ENCODE data around the gene GNGT1.

DNA sequence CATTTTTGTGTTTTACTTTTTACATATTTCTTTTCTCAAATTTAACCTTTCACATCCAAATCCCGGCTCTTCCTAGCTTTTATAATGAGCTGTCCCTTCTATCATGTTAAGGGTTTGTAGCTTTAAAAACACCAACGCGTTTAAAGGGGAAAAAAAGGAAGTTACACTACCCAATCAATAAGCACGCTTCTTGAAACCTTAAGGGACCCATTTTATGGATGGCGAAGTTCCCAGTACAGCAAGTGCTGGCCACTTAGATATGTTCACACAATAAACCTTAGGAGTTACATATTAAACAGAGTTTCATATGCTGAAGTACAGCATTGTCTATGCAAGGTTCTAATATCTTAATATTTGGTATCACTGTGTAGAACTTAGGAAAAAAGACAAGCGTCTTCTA, 16.9 kb downstream of the GNGT1 start:
- TF ChIP-seq, protein P1, sequence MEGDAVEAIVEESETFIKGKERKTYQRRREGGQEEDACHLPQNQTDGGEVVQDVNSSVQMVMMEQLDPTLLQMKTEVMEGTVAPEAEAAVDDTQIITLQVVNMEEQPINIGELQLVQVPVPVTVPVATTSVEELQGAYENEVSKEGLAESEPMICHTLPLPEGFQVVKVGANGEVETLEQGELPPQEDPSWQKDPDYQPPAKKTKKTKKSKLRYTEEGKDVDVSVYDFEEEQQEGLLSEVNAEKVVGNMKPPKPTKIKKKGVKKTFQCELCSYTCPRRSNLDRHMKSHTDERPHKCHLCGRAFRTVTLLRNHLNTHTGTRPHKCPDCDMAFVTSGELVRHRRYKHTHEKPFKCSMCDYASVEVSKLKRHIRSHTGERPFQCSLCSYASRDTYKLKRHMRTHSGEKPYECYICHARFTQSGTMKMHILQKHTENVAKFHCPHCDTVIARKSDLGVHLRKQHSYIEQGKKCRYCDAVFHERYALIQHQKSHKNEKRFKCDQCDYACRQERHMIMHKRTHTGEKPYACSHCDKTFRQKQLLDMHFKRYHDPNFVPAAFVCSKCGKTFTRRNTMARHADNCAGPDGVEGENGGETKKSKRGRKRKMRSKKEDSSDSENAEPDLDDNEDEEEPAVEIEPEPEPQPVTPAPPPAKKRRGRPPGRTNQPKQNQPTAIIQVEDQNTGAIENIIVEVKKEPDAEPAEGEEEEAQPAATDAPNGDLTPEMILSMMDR (IDR thresholded peaks at IDR 0.05): no peak
- no peak for TF ChIP-seq POLR2A (IDR thresholded peaks at IDR 0.05)

Data from adrenal gland (tissue), 5 donors.